ENCODE measurements around the gene DHCR24.

DHCR24 gene

GRCh38 chr1:54833121-54833520, 53.9 kb downstream of the DHCR24 start:
- no peak for DNase-seq (ENCODE audit: extremely low read depth, insufficient read length)
- Histone ChIP-seq H3K27me3 (replicated peaks; ENCODE audit: control insufficient read depth, insufficient read depth, low read length) (no peaks in the 10 kb centered on the region), H3K4me3 (replicated peaks; ENCODE audit: low read depth, low read length) (no peak overlapping the region), H3K36me3 (ENCODE audit: control insufficient read depth, insufficient read depth, low read length) (no peaks in the 10 kb centered on the region)
- TF ChIP-seq CTCF (IDR thresholded peaks at IDR 0.05; ENCODE audit: insufficient read depth, low read length, poor library complexity, severe bottlenecking): no peak

GRCh38 chr1:54826226-54826816, 60.7 kb downstream of the DHCR24 start:
- Histone ChIP-seq H3K27me3 (replicated peaks; ENCODE audit: control insufficient read depth, insufficient read depth, low read length) (no peaks in the 10 kb centered on the region), H3K4me3 (replicated peaks; ENCODE audit: low read depth, low read length) (no peak overlapping the region), H3K36me3 (ENCODE audit: control insufficient read depth, insufficient read depth, low read length) (no peaks in the 10 kb centered on the region)
- no peak for TF ChIP-seq CTCF (IDR thresholded peaks at IDR 0.05; ENCODE audit: insufficient read depth, low read length, poor library complexity, severe bottlenecking)
- no peak for DNase-seq (ENCODE audit: extremely low read depth, insufficient read length)

GRCh38 chr1:54825696-54826095, 61.3 kb downstream of the DHCR24 start:
- no peaks in the 10 kb centered on the region for H3K36me3 ChIP-seq (ENCODE audit: control insufficient read depth, insufficient read depth, low read length)
- DNase-seq (ENCODE audit: extremely low read depth, insufficient read length): no peak
- no peak for TF ChIP-seq CTCF (IDR thresholded peaks at IDR 0.05; ENCODE audit: insufficient read depth, low read length, poor library complexity, severe bottlenecking)
- H3K4me3 ChIP-seq (replicated peaks; ENCODE audit: low read depth, low read length): no peak overlapping the region
- no peaks in the 10 kb centered on the region for H3K27me3 ChIP-seq (replicated peaks; ENCODE audit: control insufficient read depth, insufficient read depth, low read length)

- Histone ChIP-seq H3K27me3 (replicated peaks; ENCODE audit: control insufficient read depth, insufficient read depth, low read length) (no peaks in the 10 kb centered on the region), H3K4me3 (replicated peaks; ENCODE audit: low read depth, low read length) (no peak overlapping the region), H3K36me3 (ENCODE audit: control insufficient read depth, insufficient read depth, low read length) (no peaks in the 10 kb centered on the region)
- TF ChIP-seq CTCF (IDR thresholded peaks at IDR 0.05; ENCODE audit: insufficient read depth, low read length, poor library complexity, severe bottlenecking): no peak
- DNase-seq (ENCODE audit: extremely low read depth, insufficient read length): no peak
Observed at GRCh38 chr1:54823670-54824069, 63.3 kb downstream of the DHCR24 start.

GRCh38 chr1:54819733-54820132, 67.3 kb downstream of the DHCR24 start:
- Histone ChIP-seq H3K27me3 (replicated peaks; ENCODE audit: control insufficient read depth, insufficient read depth, low read length) (no peaks in the 10 kb centered on the region), H3K4me3 (replicated peaks; ENCODE audit: low read depth, low read length) (no peak overlapping the region), H3K36me3 (ENCODE audit: control insufficient read depth, insufficient read depth, low read length) (no peaks in the 10 kb centered on the region)
- no peak for TF ChIP-seq CTCF (IDR thresholded peaks at IDR 0.05; ENCODE audit: insufficient read depth, low read length, poor library complexity, severe bottlenecking)
- DNase-seq (ENCODE audit: extremely low read depth, insufficient read length): no peak

- no peak for TF ChIP-seq CTCF (IDR thresholded peaks at IDR 0.05; ENCODE audit: insufficient read depth, low read length, poor library complexity, severe bottlenecking)
- DNase-seq (ENCODE audit: extremely low read depth, insufficient read length): no peak
Observed at GRCh38 chr1:54819195-54819536, 67.8 kb downstream of the DHCR24 start.

More at GRCh38 chr1:54819195-54819536, 67.8 kb downstream of the DHCR24 start:
- Histone ChIP-seq H3K4me3 (replicated peaks; ENCODE audit: low read depth, low read length) (no peak overlapping the region), H3K36me3 (ENCODE audit: control insufficient read depth, insufficient read depth, low read length) (no peaks in the 10 kb centered on the region), H3K27me3 (replicated peaks; ENCODE audit: control insufficient read depth, insufficient read depth, low read length) (no peaks in the 10 kb centered on the region)

Measured in GM06990 (cell line).